Measurements from ENCODE around the gene ELFN1.

Gene ELFN1

DNA sequence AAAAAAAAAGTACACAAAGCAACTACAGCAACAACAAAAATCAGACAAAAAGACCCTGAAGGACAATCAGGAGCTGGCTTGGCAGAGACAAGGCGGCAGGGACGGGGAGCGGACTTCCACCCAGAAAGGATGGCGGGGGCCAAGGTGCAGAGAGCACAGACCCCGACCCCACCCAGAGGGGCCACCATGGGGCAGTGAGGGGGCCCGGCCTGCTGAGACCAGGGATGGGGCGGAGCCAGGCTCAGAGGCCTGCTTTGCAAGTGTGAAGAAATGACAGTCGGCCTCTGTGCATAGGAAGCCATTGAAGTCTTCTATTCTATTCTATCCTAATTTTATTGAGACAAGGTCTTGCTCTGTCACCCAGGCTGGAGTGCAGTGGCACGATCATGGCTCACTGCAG lies 82.0 kb downstream of the ELFN1 start:
- no peak for DNase-seq (ENCODE audit: low read depth)
- no peak overlapping the region for H3K4me3 ChIP-seq (ENCODE audit: low read depth, low read length)
- TF ChIP-seq, protein P1, sequence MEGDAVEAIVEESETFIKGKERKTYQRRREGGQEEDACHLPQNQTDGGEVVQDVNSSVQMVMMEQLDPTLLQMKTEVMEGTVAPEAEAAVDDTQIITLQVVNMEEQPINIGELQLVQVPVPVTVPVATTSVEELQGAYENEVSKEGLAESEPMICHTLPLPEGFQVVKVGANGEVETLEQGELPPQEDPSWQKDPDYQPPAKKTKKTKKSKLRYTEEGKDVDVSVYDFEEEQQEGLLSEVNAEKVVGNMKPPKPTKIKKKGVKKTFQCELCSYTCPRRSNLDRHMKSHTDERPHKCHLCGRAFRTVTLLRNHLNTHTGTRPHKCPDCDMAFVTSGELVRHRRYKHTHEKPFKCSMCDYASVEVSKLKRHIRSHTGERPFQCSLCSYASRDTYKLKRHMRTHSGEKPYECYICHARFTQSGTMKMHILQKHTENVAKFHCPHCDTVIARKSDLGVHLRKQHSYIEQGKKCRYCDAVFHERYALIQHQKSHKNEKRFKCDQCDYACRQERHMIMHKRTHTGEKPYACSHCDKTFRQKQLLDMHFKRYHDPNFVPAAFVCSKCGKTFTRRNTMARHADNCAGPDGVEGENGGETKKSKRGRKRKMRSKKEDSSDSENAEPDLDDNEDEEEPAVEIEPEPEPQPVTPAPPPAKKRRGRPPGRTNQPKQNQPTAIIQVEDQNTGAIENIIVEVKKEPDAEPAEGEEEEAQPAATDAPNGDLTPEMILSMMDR (IDR thresholded peaks at IDR 0.05; ENCODE audit: low read depth, low read length, missing control alignments): no peak

DNA sequence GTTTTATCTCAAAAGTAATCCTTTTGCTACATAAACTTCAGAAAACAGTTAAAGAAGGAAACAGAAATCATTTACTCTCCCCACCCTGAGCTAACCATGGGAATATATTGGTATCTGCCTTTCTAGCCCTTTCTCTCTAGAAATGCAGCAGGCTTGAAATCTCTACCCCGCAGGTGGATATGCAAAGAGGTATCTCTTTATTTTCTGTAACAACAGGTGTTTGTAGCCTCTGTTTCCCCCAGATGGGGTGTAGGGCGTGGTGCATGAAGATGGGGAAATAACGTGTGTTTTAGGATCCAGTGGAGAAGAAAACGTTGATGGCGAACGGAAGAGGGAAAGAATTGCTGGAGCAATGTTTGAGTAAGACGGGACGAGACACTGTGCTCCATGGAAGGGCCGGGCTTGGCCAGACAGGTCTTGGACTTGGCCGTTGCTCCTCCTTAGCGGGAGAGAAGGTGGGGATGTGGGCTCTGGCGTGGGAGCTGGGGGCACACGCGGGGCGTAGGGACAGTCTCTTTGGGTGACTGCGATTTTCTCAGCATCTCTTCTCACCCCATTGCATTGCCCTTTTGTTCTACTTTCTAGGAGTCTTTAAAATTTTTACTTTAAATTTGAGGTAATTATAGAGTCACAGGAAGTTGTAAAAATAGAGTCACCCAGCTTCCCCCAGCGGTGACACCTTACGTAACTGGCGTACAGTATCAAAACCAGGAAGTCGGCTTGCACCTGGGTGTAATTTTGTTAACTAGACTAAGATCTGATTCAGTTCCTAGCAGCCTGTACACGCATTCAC lies 82.9 kb downstream of the ELFN1 start:
- H3K4me3 ChIP-seq (ENCODE audit: low read depth, low read length): peak overlapping the region; percentile 31
- TF ChIP-seq, protein P1 (IDR thresholded peaks at IDR 0.05; ENCODE audit: low read depth, low read length, missing control alignments): no peak
- peak; percentile 56 for DNase-seq (ENCODE audit: low read depth)

DNA sequence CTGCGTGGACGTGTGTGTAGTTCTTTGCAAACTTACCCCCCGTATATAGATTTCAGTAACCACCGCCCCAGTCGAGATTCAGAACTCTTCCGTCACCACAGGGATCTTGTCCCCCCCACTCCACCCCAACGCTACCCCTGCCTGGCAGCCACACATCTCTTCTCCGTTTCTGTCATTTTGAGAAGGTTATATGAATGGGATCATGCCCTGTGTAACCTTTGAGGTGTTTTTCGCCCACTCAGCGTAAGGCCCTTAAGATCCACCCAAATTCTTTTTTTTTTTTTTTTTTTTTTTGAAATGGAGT lies 83.4 kb downstream of the ELFN1 start:
- peak overlapping the region; percentile 31; the same call in 1 of the 2 replicates for H3K4me3 ChIP-seq (ENCODE audit: low read depth, low read length)

DNA sequence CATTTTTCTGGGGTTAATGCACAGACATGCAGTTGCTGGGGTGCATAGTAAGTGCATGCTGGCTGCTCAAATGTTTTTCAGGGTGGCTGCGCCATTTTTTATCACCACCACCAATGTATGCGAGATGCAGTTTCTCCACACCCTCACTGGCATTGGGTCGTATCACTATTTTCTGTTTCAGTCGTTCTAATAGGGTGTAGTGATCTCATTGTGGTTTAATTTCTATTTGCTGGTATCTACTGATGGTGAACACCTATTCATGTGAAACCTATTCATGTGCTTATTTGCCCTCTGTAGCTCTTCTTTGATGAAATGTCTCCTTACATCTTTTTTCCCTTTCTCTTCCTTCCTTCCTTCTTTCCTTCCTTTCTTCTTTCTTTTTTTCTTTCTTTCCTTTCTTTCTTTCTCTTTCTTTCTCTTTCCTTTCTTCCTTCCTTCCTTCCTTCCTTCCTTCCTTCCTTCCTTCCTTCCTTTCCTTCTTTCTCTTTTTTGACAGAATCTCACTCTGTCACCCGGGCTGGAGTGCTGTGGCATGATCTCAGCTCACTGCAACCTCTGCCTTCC lies 84.3 kb downstream of the ELFN1 start:
- no peak overlapping the region for H3K4me3 ChIP-seq (ENCODE audit: low read depth, low read length)
- TF ChIP-seq, protein P1 (IDR thresholded peaks at IDR 0.05; ENCODE audit: low read depth, low read length, missing control alignments): no peak
- no peak for DNase-seq (ENCODE audit: low read depth)

More for the DNA sequence above, 83.4 kb downstream of the ELFN1 start:
- TF ChIP-seq, protein P1 (IDR thresholded peaks at IDR 0.05; ENCODE audit: low read depth, low read length, missing control alignments): no peak
- no peak for DNase-seq (ENCODE audit: low read depth)

DNA sequence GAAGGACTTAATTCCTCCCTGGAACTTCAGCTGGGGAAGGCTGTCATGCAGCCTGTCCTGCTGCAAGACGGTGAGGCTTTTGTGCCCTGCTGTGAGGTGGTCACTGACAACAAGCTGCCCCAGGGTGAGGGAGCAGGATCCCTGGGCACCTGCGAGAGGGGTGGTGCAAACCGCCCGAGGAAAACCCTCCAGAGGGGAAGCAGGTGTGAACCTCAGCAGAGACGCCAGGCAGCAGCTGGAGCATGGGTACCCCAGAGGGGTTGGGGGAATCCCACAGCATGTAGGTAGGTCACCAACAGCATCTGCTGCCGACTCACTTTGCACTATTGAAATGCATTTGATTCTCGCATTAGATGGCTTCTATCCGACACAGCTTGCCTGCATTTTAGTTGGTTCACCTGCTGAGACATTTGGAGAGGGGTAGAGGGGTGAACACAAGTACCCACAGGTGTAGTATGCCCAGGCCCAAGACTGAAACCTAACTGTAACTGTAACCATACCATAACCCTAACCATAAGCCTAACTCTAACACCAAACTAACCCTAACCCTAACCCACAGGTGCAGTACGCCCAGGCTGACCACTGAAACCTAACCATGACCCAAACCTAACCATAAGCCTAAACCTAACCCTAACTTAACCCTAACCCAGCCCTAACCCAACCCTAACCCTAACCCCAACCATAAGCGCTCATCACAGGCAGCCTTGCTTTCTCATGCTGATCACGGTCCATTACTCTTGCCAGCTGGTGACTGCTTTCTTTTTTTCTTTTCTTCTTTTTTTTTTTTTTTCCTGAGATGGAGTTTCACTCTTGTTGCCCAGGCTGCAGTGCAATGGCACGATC lies 85.9 kb downstream of the ELFN1 start:
- TF ChIP-seq, protein P1 (IDR thresholded peaks at IDR 0.05; ENCODE audit: low read depth, low read length, missing control alignments): no peak
- peak; percentile 10 for DNase-seq (ENCODE audit: low read depth)
- no peak overlapping the region for H3K4me3 ChIP-seq (ENCODE audit: low read depth, low read length)

DNA sequence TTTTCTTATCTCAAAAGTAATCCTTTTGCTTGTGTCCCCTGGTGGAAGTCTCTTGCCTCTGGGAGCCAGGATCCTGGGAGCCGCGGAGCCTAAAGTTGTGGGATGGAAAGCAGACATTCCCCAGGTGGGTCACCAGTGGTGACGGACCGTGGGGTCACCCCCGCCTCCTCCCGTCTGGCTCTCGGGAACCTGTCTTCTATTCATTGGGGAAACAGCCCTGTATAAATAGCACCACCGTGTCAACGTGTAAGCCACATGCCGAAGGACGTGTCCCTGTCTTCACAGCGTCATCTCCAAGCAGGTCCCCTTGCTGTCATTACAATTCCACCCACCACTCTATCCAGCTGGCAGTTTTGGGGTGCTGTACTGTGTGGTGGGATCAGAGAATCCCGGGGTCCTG lies 87.5 kb downstream of the ELFN1 start:
- TF ChIP-seq, protein P1 (IDR thresholded peaks at IDR 0.05; ENCODE audit: low read depth, low read length, missing control alignments): no peak
- DNase-seq (ENCODE audit: low read depth): no peak
- H3K4me3 ChIP-seq (ENCODE audit: low read depth, low read length): no peak overlapping the region
